HG02970 (cell line): ENCODE measurements around the gene PTBP2.
"Not testable (repeated sequence)": the region's sequence is repeated elsewhere in the genome, so short reads cannot be mapped to it uniquely, and the experiment has no call there.

Experiments used
- ATAC-seq: cut with Tn5 transposase; IDR thresholded peaks from one replicate; pipeline ENCODE4 v1.9.1; 2021; ENCODE audit warnings: mild to moderate bottlenecking, moderate library complexity, moderate number of reproducible peaks; ENCODE audit not compliant: unreplicated experiment, low FRiP score

PTBP2 gene

GRCh38 chr1:96730574-96731298, 9.2 kb downstream of the PTBP2 start:
- ATAC-seq: no peak

DNA sequence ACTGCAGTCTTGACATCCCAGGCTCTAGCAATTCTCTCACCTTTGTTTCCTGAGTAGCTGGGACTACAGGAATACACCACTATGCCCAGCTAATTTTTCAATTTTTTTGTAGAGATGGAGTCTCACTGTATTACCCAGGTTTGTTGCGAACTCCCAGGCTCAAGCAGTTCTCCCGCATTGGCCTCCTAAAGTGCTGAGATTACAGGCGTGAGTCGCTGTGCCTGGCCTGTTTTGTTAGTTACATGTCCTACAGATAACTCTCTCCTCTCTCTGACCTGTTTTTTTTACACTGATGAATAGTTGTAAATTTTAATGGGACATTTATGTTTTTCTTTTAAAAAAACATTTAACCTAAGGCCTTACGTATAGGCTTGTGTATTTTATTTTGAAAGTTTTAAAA, 19.8 kb downstream of the PTBP2 start:
- ATAC-seq: no peak

- ATAC-seq: no peak
Observed at GRCh38 chr1:96746440-96747420, 25.1 kb downstream of the PTBP2 start.

- no peak for ATAC-seq
Observed at GRCh38 chr1:96747565-96747964, 26.0 kb downstream of the PTBP2 start.

DNA sequence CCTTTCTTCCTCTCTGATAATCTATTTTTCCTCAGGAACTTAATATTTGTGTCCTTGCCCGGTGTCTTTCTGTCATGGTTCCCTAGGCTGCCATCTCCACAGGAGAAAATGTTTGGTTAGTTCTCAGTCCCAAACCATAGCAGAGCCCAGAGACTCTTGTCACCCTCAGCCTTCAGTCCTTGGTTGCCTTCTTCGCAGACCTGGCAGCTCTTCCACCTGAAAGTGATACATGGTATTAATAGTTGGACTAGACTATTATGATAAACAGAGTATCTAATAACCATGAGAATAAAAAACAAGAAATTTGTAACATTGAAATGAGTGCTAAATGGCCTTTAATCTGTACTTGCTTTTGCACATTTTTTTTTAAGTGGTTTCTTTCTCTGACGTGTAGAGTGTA, 26.5 kb downstream of the PTBP2 start:
- no peak for ATAC-seq

DNA sequence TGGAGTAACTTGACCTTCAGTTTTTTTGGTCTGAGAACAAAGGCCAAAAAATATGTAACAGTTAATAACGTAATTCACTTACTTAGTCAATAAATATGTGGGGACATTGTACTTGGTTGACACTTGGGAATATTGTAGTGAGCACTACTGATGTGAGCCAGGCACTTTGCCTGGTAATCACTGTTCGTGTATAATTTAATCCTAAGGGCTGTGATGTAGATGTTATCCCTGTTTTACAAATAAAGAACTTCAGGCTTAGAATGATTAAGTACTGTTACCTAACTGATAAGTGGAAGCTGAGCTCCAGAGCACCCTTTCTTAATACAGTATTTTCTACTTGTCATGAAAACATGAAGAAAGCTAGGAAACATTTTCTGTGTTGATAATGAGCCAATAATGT, 28.0 kb downstream of the PTBP2 start:
- no peak for ATAC-seq

DNA sequence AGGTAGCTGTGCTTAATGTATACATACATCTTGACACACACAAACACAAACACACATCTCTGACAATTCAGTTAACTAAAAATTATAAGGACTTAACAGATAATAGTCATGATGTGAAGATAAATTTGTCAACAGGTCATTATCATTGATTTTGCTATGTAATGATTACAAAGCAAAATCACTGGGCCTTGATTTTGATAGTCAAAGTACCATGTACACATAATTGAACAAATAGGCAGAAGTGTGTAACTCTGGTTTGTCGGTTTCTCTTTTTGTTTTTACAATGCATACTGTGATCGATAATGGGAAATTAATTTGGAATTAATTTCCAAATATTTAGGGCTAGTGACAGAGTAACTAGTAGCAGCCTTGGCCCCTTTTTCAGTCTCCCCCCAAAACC, 30.8 kb downstream of the PTBP2 start:
- ATAC-seq: no peak

DNA sequence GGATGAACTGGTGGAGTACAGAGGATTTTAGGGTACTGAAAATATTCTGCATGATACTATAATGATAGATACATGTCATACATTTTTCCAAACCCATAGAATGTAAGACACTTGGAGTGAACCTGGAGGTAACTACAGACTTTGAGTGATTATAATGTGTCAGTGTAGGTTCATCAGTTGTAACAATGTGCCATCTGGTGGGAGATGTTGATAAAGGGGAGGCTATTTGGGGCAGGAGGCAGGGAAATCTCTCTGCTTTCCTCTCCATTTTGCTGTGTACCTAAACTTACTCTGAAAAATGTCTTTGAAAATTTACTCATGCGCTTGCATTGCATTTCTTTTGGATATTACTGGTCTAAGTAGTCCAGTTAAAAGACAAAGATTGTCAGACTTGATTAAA, 35.2 kb downstream of the PTBP2 start:
- ATAC-seq: no peak

GRCh38 chr1:96762586-96762985, 41.0 kb downstream of the PTBP2 start:
- ATAC-seq: not testable (repeated sequence)

GRCh38 chr1:96763514-96763913, 41.9 kb downstream of the PTBP2 start:
- ATAC-seq: no peak

- no peak for ATAC-seq
Observed at GRCh38 chr1:96764469-96764868, 42.9 kb downstream of the PTBP2 start.

DNA sequence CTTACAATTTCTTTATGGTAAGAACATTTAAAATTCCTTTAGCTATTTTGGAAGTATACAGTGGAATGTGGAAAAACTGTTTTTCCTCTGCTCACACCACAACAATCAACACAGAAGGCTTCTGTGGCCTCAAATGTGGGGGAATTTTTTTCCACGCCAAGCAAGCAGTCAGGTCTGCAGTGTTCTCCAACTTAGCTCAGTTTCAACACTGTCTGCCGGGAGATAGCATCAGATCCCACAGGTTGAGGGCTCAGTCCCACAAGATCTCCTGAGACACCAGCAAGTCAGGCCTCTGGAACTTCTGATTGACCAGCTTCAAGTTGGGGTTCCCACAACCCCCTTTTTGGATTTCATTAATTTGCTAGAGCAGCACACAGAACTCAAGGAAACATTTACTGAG, 50.3 kb downstream of the PTBP2 start:
- ATAC-seq: no peak

GRCh38 chr1:96772349-96772748, 50.8 kb downstream of the PTBP2 start:
- ATAC-seq: no peak

GRCh38 chr1:96772972-96773371, 51.4 kb downstream of the PTBP2 start:
- ATAC-seq: no peak

DNA sequence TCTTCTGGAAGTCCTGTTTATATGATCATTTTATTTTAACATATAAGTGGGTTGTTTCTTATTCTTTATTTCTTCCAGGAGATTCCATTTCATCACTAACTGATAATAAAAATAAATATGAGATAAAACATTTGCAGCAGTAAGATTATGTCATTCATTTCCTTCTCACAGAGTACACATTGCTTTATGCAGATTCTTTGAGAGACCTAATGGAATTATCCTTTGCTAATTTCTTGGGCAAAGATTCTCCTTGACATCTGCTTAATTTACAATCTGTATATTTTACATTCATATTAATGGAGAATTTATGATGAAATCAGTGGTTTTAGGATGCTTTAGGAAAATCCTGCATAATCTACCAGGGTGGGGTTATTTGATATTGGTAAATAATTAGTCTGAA, 60.6 kb downstream of the PTBP2 start:
- no peak for ATAC-seq

DNA sequence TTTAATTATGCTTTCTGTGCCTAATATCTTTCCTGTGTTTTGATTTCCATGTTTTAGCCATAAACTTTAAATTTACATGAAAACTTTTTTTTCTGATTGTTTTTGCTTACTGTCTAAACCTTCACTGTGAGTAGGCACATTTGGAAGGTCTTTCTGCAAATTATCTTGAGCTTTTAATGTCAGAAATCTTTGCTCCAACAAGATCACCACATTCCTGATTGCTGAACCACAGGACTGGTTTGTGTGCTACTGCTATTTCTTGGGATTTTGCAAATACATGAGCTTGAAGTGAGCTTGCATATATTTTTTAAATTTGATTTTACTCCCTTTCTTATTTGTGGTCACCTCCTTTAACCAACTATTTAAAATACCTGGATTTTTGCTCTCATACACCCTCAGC, 61.3 kb downstream of the PTBP2 start:
- ATAC-seq: no peak

DNA sequence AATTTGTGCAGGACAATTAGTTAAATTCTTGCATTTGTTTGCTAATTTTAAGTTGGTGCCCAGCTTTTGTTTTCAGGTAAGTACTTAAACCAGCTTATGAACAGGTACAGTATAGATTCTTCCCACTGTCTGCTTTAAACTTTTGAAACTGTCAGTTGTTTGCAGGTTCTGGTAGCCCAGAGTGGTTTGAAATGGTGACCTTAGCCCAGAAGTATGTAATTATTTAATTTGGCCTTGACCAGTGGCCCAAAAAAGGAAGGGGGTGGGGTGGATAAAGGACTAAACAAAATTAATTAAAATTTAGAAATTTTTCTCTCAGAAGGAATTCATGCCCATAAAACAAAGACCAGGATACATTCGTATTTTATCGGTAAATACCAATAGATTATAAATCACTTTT, 69.0 kb downstream of the PTBP2 start:
- ATAC-seq: no peak

GRCh38 chr1:96792220-96792619, 70.6 kb downstream of the PTBP2 start:
- ATAC-seq: no peak

GRCh38 chr1:96801696-96802095, 80.1 kb downstream of the PTBP2 start:
- not testable (repeated sequence) for ATAC-seq

- ATAC-seq: no peak
Observed at GRCh38 chr1:96804648-96805047, 83.1 kb downstream of the PTBP2 start.

GRCh38 chr1:96808191-96808590, 86.6 kb downstream of the PTBP2 start:
- ATAC-seq: no peak

- ATAC-seq: no peak
Observed at GRCh38 chr1:96815914-96816313, 94.3 kb downstream of the PTBP2 start.
